ENCODE results near the gene SEC61B.

DNA sequence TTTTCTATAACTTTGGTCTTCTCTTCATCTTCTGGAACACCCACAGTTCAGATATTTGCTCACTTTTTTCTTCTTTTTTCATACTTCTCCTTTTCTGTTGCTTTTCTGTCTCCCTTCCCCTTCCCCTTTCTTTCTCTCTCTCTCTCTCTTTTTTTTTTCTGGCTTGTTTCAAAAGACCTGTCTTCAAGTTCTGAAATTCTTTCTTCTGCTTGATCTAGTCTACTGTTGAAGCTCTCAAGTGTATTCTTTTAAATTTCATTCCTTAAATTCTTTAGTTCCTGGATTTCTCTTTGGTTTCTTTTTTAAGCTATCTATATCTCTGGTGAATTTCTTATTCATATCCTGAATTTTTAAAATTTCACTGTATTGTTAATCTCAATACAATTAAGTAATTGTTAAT lies 11.5 kb upstream of the SEC61B start:
- TF ChIP-seq, protein P1, sequence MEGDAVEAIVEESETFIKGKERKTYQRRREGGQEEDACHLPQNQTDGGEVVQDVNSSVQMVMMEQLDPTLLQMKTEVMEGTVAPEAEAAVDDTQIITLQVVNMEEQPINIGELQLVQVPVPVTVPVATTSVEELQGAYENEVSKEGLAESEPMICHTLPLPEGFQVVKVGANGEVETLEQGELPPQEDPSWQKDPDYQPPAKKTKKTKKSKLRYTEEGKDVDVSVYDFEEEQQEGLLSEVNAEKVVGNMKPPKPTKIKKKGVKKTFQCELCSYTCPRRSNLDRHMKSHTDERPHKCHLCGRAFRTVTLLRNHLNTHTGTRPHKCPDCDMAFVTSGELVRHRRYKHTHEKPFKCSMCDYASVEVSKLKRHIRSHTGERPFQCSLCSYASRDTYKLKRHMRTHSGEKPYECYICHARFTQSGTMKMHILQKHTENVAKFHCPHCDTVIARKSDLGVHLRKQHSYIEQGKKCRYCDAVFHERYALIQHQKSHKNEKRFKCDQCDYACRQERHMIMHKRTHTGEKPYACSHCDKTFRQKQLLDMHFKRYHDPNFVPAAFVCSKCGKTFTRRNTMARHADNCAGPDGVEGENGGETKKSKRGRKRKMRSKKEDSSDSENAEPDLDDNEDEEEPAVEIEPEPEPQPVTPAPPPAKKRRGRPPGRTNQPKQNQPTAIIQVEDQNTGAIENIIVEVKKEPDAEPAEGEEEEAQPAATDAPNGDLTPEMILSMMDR (IDR thresholded peaks at IDR 0.05): no peak
- TF ChIP-seq EP300 (IDR thresholded peaks at IDR 0.05): no peak
- no peak for TF ChIP-seq POLR2A (IDR thresholded peaks at IDR 0.05)
